Adrenal gland (tissue), 5 donors: Measurements from ENCODE around the gene GXYLT2.

Experiments used
- CTCF ChIP-seq, 6 experiments: fragments of 450-650 bp in 4 of 6; fragments of 200-600 bp in 2 of 6; sonication (generic) in 1 of 6; IDR thresholded peaks; 1 replicate in 5 of 6; 2 replicates in 1 of 6; pipeline versions ENCODE4 v1.5.1 to v1.8.0; 2016 to 2021; ENCODE audit warnings: antibody characterized with exemption in 6 of 6, mild to moderate bottlenecking in 2 of 6, moderate library complexity in 1 of 6
- POLR2A ChIP-seq, 2 donors: fragments of 450-650 bp; IDR thresholded peaks; one replicate each; pipeline ENCODE4 v1.6.1; 2017; ENCODE audit warnings: antibody characterized with exemption in 2 of 2, mild to moderate bottlenecking in 2 of 2, moderate library complexity in 1 of 2
- donor health status: DM: no; HTN: no; CAD: no.

- TF ChIP-seq POLR2A (IDR thresholded peaks at IDR 0.05) (no peak), CTCF (IDR thresholded peaks at IDR 0.05) (peak in 4 of 6 experiments; percentile 5 to 20 (median 14))
Measured at GRCh38 chr3:72977060-72977808, 89.4 kb downstream of the GXYLT2 start.
